Epithelial cell of proximal tubule (primary cell): ENCODE data around the gene THOP1. TPM values are rescaled to one million over a fixed set of nuclear protein-coding genes. Genes with fewer than 3 reads are reported as not detected.

Experiments
- DNase-seq: peaks from one replicate; pipeline ENCODE4 v3.0.0-alpha.2; 2011; ENCODE audit warnings: low read depth
- H3K4me3 ChIP-seq: 2 replicates; pipeline ENCODE4 v1.5.1; 2011; ENCODE audit warnings: low read depth, mild to moderate bottlenecking, low read length
- CTCF ChIP-seq: conservative IDR thresholded peaks from 2 replicates; pipeline ENCODE4 v1.5.1; 2012; ENCODE audit warnings: low read depth, mild to moderate bottlenecking, low read length
- total RNA-seq: library from RNA; depleted of rRNA; stranded (reverse); fragments of >200 nt; gene quantifications from 2 replicates; pipeline ENCODE4 v1.2.3, GENCODE V29; 2015

THOP1 gene
- total RNA-seq, 1 donor from 2014 or later, result 148 TPM

GRCh38 chr19:2782936-2783780, 2.1 kb upstream of the THOP1 start, which contains the start of gene SGTA:
Gene SGTA (minus strand): TSS chr19:2783273. CDS start chr19:2769068, 14,205 bp downstream.
- peak; percentile 38 for TF ChIP-seq CTCF
- peak within 1 kb of the TSS; percentile 100 for H3K4me3 ChIP-seq
- DNase-seq, result peak; percentile 93

GRCh38 chr19:2783781-2784145, 1.5 kb upstream of the THOP1 start:
- H3K4me3 ChIP-seq, result peak overlapping the region; percentile 41
- DNase-seq, result no peak
- TF ChIP-seq CTCF, result no peak

GRCh38 chr19:2787115-2787514, 1.8 kb downstream of the THOP1 start:
- no peak for TF ChIP-seq CTCF
- H3K4me3 ChIP-seq, result no peak overlapping the region

GRCh38 chr19:2788237-2788636, 2.9 kb downstream of the THOP1 start:
- no peak for DNase-seq
- TF ChIP-seq CTCF, result no peak
- H3K4me3 ChIP-seq, result no peak overlapping the region

More at GRCh38 chr19:2787115-2787514, 1.8 kb downstream of the THOP1 start:
- no peak for DNase-seq

- no peak for DNase-seq
- no peak for TF ChIP-seq CTCF
Observed at GRCh38 chr19:2790194-2790556, 4.9 kb downstream of the THOP1 start.

GRCh38 chr19:2790557-2791271, 5.4 kb downstream of the THOP1 start:
- no peak overlapping the region for H3K4me3 ChIP-seq
- no peak for TF ChIP-seq CTCF
- DNase-seq, result no peak

More at GRCh38 chr19:2790194-2790556, 4.9 kb downstream of the THOP1 start:
- no peak overlapping the region for H3K4me3 ChIP-seq
